Globus pallidus (tissue), 1 donor: ENCODE measurements around the gene GSTM4.

Experiments
- DNase-seq: peaks from one replicate; pipeline ENCODE4 v3.0.0-alpha.2; 2015; ENCODE audit warnings: low spot score

GSTM4 gene

GRCh38 chr1:109624201-109625010 lies 31.5 kb upstream of the GSTM4 start:
- no peak for DNase-seq

- no peak for DNase-seq
Observed at GRCh38 chr1:109625176-109625575, 30.7 kb upstream of the GSTM4 start.

GRCh38 chr1:109625601-109626560 lies 30.0 kb upstream of the GSTM4 start:
- no peak for DNase-seq

GRCh38 chr1:109626682-109627408 lies 29.1 kb upstream of the GSTM4 start:
- DNase-seq, result no peak

GRCh38 chr1:109627692-109628399 lies 28.1 kb upstream of the GSTM4 start:
- DNase-seq, result no peak

GRCh38 chr1:109628540-109629321 lies 27.2 kb upstream of the GSTM4 start:
- no peak for DNase-seq

GRCh38 chr1:109629372-109630030 lies 26.4 kb upstream of the GSTM4 start:
- DNase-seq, result no peak

- no peak for DNase-seq
Observed at GRCh38 chr1:109630081-109630897, 25.6 kb upstream of the GSTM4 start.

GRCh38 chr1:109630898-109631512 lies 24.9 kb upstream of the GSTM4 start:
- no peak for DNase-seq

- no peak for DNase-seq
Observed at GRCh38 chr1:109631513-109632505, 24.1 kb upstream of the GSTM4 start.

- peak; percentile 68 for DNase-seq
Observed at GRCh38 chr1:109632671-109633346, 23.1 kb upstream of the GSTM4 start.

- no peak for DNase-seq
Observed at GRCh38 chr1:109634292-109634691, 21.6 kb upstream of the GSTM4 start.

- no peak for DNase-seq
Observed at GRCh38 chr1:109634771-109635750, 20.8 kb upstream of the GSTM4 start.

GRCh38 chr1:109635862-109636200 lies 20.1 kb upstream of the GSTM4 start:
- DNase-seq, result no peak

GRCh38 chr1:109636201-109636952 lies 19.5 kb upstream of the GSTM4 start:
- DNase-seq, result no peak
